Neural progenitor cell (in vitro differentiated cells): ENCODE data around the gene RBFOX1. TPM values are rescaled to one million over a fixed set of nuclear protein-coding genes. Genes with fewer than 3 reads are reported as not detected.

Source experiments
- DNase-seq: peaks from one replicate; pipeline ENCODE4 v3.0.0-alpha.2; 2016; ENCODE audit warnings: low spot score
- H2AFZ ChIP-seq: fragments of 200-600 bp; sonication (generic); replicated peaks from 2 replicates; pipeline ENCODE4 v1.6.1; 2016; ENCODE audit warnings: antibody characterized with exemption
- H3F3A ChIP-seq: fragments of 200-600 bp; sonication (generic); 2 replicates; pipeline ENCODE4 v1.6.1; 2016; ENCODE audit warnings: antibody characterized with exemption, low read depth
- H3K27ac ChIP-seq: fragments of 200-600 bp; sonication (generic); 2 replicates; pipeline ENCODE4 v1.5.1; 2016; ENCODE audit warnings: mild to moderate bottlenecking
- H3K27me3 ChIP-seq: fragments of 200-600 bp; sonication (generic); 2 replicates; pipeline ENCODE4 v1.6.1; 2016; ENCODE audit warnings: mild to moderate bottlenecking, moderate library complexity
- H3K36me3 ChIP-seq: fragments of 200-600 bp; sonication (generic); 2 replicates; pipeline ENCODE4 v1.5.1; 2016
- H3K4me1 ChIP-seq: fragments of 200-600 bp; sonication (generic); 2 replicates; pipeline ENCODE4 v1.6.1; 2016; ENCODE audit warnings: mixed run types
- H3K4me2 ChIP-seq: fragments of 200-600 bp; sonication (generic); 2 replicates; pipeline ENCODE4 v1.6.1; 2016
- H3K4me3 ChIP-seq: fragments of 200-600 bp; sonication (generic); 2 replicates; pipeline ENCODE4 v1.5.1; 2016
- H3K79me2 ChIP-seq: fragments of 200-600 bp; sonication (generic); 2 replicates; pipeline ENCODE4 v1.6.1; 2016; ENCODE audit warnings: low read depth
- H3K9ac ChIP-seq: fragments of 200-600 bp; sonication (generic); 2 replicates; pipeline ENCODE4 v1.6.1; 2016
- H3K9me3 ChIP-seq: fragments of 200-600 bp; sonication (generic); 2 replicates; pipeline ENCODE4 v1.5.1; 2016; ENCODE audit warnings: low read depth
- H4K20me1 ChIP-seq: fragments of 200-600 bp; sonication (generic); 2 replicates; pipeline ENCODE4 v1.6.1; 2016; ENCODE audit warnings: low read depth
- H3K27ac Mint-ChIP-seq: 3 replicates; pipeline ENCODE4 v1.8.0; 2021; ENCODE audit warnings: mixed read lengths
- H3K27me3 Mint-ChIP-seq: 2 replicates; pipeline ENCODE4 v1.8.0; 2022; ENCODE audit warnings: low read depth, mild to moderate bottlenecking, inconsistent platforms, moderate library complexity, mixed read lengths; ENCODE audit not compliant: insufficient read depth
- H3K36me3 Mint-ChIP-seq: 3 replicates; pipeline ENCODE4 v1.8.0; 2021; ENCODE audit warnings: mixed read lengths
- H3K4me1 Mint-ChIP-seq: 3 replicates; pipeline ENCODE4 v1.8.0; 2021; ENCODE audit warnings: mixed read lengths
- H3K4me3 Mint-ChIP-seq: 3 replicates; pipeline ENCODE4 v1.8.0; 2021; ENCODE audit warnings: mild to moderate bottlenecking, moderate library complexity, mixed read lengths
- H3K9me3 Mint-ChIP-seq: 3 replicates; pipeline ENCODE4 v1.8.0; 2020; ENCODE audit warnings: mixed read lengths
- EZH2 ChIP-seq: fragments of 200-600 bp; sonication (generic); IDR thresholded peaks from 2 replicates; pipeline ENCODE4 v1.6.1; 2017; ENCODE audit warnings: antibody characterized with exemption, mild to moderate bottlenecking, moderate library complexity
- EZH2phosphoT487 ChIP-seq: fragments of 200-600 bp; sonication (generic); IDR thresholded peaks from 2 replicates; pipeline ENCODE4 v1.6.1; 2017; ENCODE audit warnings: antibody characterized with exemption
- total RNA-seq: library from RNA; depleted of rRNA; stranded (reverse); fragments of >200 nt; gene quantifications from 2 replicates; pipeline ENCODE4 v1.2.3, GENCODE V29; 2015; ENCODE audit warnings: low replicate concordance
- TF ChIP-seq, protein P1 (sequence below): fragments of 200-600 bp; sonication (generic); IDR thresholded peaks from 2 replicates; pipeline ENCODE4 v1.5.1; 2017; ENCODE audit warnings: antibody characterized with exemption, mild to moderate bottlenecking

The RBFOX1 gene
- total RNA-seq, 1 donor from 2014 or later, result 1.2 TPM

DNA sequence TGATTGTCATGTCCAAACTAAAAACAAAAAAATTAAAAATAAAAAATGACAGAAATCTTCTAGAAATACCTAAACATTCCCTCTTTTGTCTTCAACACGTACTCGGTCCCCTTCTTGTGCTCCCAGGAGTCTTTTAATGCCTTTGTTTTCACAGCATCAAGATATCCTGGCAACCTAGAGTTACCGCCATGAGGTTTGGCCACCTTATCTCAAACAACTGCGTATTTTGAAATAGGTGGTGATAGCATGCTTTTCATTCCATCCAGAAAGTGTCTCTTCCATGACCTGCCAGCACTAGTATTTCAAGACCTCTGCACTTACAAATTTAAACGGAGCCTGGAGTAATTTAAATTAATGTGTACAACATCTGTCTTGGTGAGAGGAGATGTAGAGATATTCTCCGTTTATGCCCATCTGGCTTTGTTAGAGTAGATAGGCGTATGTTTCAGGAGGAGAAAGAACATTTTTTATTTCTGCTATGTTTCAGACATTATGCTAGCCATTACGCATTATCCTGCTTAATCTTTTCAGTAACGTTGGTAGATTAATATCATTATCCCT is 42.0 kb downstream of the RBFOX1 start:
- TF ChIP-seq, protein P1, sequence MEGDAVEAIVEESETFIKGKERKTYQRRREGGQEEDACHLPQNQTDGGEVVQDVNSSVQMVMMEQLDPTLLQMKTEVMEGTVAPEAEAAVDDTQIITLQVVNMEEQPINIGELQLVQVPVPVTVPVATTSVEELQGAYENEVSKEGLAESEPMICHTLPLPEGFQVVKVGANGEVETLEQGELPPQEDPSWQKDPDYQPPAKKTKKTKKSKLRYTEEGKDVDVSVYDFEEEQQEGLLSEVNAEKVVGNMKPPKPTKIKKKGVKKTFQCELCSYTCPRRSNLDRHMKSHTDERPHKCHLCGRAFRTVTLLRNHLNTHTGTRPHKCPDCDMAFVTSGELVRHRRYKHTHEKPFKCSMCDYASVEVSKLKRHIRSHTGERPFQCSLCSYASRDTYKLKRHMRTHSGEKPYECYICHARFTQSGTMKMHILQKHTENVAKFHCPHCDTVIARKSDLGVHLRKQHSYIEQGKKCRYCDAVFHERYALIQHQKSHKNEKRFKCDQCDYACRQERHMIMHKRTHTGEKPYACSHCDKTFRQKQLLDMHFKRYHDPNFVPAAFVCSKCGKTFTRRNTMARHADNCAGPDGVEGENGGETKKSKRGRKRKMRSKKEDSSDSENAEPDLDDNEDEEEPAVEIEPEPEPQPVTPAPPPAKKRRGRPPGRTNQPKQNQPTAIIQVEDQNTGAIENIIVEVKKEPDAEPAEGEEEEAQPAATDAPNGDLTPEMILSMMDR, result no peak
- TF ChIP-seq EZH2phosphoT487 (no peak), EZH2 (no peak)
- Histone ChIP-seq H3K79me2 (no peaks in the 10 kb centered on the region), H3F3A (no peaks in the 10 kb centered on the region), H3K4me3 (no peak overlapping the region), H3K9ac (no peak overlapping the region), H3K36me3 (no peaks in the 10 kb centered on the region), H3K27me3 (no peaks in the 10 kb centered on the region), H2AFZ (no peak overlapping the region), H3K4me2 (no peak overlapping the region), H3K9me3 (no peaks in the 10 kb centered on the region), H3K4me1 (no peaks in the 10 kb centered on the region), H4K20me1 (no peaks in the 10 kb centered on the region), H3K27ac (no peak overlapping the region)
- no peak for DNase-seq
- Mint-ChIP-seq H3K4me3 (no peak overlapping the region), H3K27me3 (peaks cover 2% of the 10 kb centered on the region), H3K9me3 (no peaks in the 10 kb centered on the region), H3K4me1 (no peaks in the 10 kb centered on the region), H3K36me3 (no peaks in the 10 kb centered on the region), H3K27ac (no peak overlapping the region)

DNA sequence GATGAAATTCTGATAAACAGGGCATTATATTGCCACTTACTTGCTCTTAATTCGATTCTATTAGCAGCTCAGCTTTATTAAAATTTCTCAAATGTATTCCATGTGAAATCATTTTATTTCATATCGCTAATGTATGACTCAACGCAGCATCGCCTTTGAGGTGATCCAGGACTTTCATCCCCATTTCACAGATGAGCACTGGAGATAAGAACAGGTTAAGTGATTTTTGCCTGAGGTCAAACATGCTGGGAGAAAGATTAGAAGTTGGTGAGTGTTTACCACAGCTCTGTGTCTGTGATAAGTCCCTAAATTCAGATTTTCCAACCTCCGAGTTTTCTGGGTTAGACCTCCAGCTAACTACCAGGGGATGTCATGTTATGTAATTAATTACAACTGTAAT is 43.6 kb downstream of the RBFOX1 start:
- Mint-ChIP-seq H3K36me3 (no peaks in the 10 kb centered on the region), H3K4me1 (no peaks in the 10 kb centered on the region), H3K27ac (no peak overlapping the region), H3K4me3 (no peak overlapping the region), H3K9me3 (no peaks in the 10 kb centered on the region), H3K27me3 (peaks cover 2% of the 10 kb centered on the region)
- H2AFZ ChIP-seq, result no peak overlapping the region
- no peaks in the 10 kb centered on the region for H3K79me2 ChIP-seq
- TF ChIP-seq EZH2phosphoT487 (no peak), EZH2 (no peak)
- TF ChIP-seq, protein P1, result no peak
- H3K36me3 ChIP-seq, result no peaks in the 10 kb centered on the region
- H3K9me3 ChIP-seq, result no peaks in the 10 kb centered on the region
- no peaks in the 10 kb centered on the region for H3K27me3 ChIP-seq
- H3K4me2 ChIP-seq, result no peak overlapping the region
- no peak overlapping the region for H3K4me3 ChIP-seq
- no peaks in the 10 kb centered on the region for H4K20me1 ChIP-seq
- no peak for DNase-seq
- H3K27ac ChIP-seq, result no peak overlapping the region
- H3K9ac ChIP-seq, result no peak overlapping the region
- H3K4me1 ChIP-seq, result no peaks in the 10 kb centered on the region
- H3F3A ChIP-seq, result no peaks in the 10 kb centered on the region

DNA sequence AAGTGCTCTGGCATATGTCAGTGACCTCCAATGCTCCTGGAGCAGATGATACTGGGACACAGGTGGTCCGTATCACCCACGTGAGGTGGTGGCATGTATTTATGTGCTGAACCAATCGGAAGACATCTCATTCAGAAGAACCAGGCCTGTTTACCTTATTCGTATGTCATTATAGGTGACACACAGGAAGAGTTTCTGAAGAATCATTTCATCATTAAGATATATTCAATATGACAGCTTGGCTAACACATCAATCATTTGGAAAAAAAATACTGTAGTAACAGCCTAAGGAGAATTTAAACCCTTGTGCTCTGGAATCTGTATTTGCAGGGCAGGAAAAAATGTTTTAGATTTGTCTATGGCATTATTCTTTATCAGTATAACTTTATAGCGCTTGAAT is 44.6 kb downstream of the RBFOX1 start:
- H3K36me3 ChIP-seq, result no peaks in the 10 kb centered on the region
- Mint-ChIP-seq H3K36me3 (no peaks in the 10 kb centered on the region), H3K27ac (no peak overlapping the region), H3K4me1 (no peaks in the 10 kb centered on the region), H3K27me3 (no peaks in the 10 kb centered on the region), H3K9me3 (no peaks in the 10 kb centered on the region), H3K4me3 (no peak overlapping the region)
- TF ChIP-seq EZH2phosphoT487 (no peak), EZH2 (no peak)
- TF ChIP-seq, protein P1, result no peak
- no peak overlapping the region for H3K9ac ChIP-seq
- H3F3A ChIP-seq, result no peaks in the 10 kb centered on the region
- no peaks in the 10 kb centered on the region for H3K79me2 ChIP-seq
- no peaks in the 10 kb centered on the region for H4K20me1 ChIP-seq
- H3K4me2 ChIP-seq, result no peak overlapping the region
- no peaks in the 10 kb centered on the region for H3K9me3 ChIP-seq
- H3K4me1 ChIP-seq, result no peaks in the 10 kb centered on the region
- H3K4me3 ChIP-seq, result no peak overlapping the region
- no peak overlapping the region for H3K27ac ChIP-seq
- H3K27me3 ChIP-seq, result no peaks in the 10 kb centered on the region
- no peak overlapping the region for H2AFZ ChIP-seq
- no peak for DNase-seq
